ENCODE measurements around the gene KDM4B.
A peak's percentile ranks its signal among the peaks of the same experiment; 100 is the strongest.

DNA sequence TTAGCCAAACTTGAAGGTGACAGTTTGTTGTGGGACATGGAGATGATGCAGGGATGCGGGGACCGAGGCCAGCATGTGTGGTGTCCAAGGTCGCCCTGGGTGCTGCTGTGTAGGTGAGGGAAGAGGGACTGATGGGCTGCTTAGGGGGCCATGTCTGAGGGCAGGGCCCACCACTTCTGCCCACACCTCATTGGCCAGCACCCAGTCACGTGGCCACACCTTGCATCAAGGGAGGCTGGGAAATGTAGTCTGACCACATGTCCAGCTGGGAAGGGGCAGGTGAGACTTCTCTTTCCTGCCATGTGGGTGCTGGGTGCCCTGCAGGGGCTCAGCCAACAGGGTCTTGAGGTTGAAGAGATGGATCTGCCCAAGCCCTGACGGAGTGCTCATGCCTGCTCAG, 88.9 kb downstream of the KDM4B start:
- TF ChIP-seq RBBP5 (conservative IDR thresholded peaks at IDR 0.05) = no peak
- TF ChIP-seq RB1 (IDR thresholded peaks at IDR 0.05; ENCODE audit: borderline replicate concordance) = no peak
- TF ChIP-seq, protein P1, sequence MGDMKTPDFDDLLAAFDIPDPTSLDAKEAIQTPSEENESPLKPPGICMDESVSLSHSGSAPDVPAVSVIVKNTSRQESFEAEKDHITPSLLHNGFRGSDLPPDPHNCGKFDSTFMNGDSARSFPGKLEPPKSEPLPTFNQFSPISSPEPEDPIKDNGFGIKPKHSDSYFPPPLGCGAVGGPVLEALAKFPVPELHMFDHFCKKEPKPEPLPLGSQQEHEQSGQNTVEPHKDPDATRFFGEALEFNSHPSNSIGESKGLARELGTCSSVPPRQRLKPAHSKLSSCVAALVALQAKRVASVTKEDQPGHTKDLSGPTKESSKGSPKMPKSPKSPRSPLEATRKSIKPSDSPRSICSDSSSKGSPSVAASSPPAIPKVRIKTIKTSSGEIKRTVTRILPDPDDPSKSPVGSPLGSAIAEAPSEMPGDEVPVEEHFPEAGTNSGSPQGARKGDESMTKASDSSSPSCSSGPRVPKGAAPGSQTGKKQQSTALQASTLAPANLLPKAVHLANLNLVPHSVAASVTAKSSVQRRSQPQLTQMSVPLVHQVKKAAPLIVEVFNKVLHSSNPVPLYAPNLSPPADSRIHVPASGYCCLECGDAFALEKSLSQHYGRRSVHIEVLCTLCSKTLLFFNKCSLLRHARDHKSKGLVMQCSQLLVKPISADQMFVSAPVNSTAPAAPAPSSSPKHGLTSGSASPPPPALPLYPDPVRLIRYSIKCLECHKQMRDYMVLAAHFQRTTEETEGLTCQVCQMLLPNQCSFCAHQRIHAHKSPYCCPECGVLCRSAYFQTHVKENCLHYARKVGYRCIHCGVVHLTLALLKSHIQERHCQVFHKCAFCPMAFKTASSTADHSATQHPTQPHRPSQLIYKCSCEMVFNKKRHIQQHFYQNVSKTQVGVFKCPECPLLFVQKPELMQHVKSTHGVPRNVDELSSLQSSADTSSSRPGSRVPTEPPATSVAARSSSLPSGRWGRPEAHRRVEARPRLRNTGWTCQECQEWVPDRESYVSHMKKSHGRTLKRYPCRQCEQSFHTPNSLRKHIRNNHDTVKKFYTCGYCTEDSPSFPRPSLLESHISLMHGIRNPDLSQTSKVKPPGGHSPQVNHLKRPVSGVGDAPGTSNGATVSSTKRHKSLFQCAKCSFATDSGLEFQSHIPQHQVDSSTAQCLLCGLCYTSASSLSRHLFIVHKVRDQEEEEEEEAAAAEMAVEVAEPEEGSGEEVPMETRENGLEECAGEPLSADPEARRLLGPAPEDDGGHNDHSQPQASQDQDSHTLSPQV (IDR thresholded peaks at IDR 0.05) = no peak
- no peak for TF ChIP-seq SUPT20H (IDR thresholded peaks at IDR 0.05; ENCODE audit: borderline replicate concordance, control insufficient read depth, low read depth, low read length)
- TF ChIP-seq SIX5 (IDR thresholded peaks at IDR 0.05; ENCODE audit: low read depth, low read length, severe bottlenecking) = peak; percentile 62
- no peak for TF ChIP-seq POLR2A (IDR thresholded peaks at IDR 0.05; ENCODE audit: low read depth, low read length)
- no peak for TF ChIP-seq CREB1 (IDR thresholded peaks at IDR 0.05; ENCODE audit: low read depth)
- no peak for TF ChIP-seq FOS (IDR thresholded peaks at IDR 0.05; ENCODE audit: borderline replicate concordance, extremely low read depth, insufficient read length)
- no peak for TF ChIP-seq CTCF (IDR thresholded peaks at IDR 0.05 in 2 of 3, conservative IDR thresholded peaks at IDR 0.05 in 1 of 3; ENCODE audit: control insufficient read depth in 2 of 3, extremely low read depth in 1 of 3, insufficient read depth in 1 of 3, low read depth in 3 of 3, low read length in 3 of 3)

All from GM12878 (cell line).